Ovary (tissue), 9 donors: Measurements from ENCODE around the gene FNBP1L. TPM values are rescaled to one million over a fixed set of nuclear protein-coding genes. Genes with fewer than 3 reads are reported as not detected.

Experiments used
- DNase-seq, 5 donors: peaks; one replicate each; pipeline ENCODE4 v3.0.0-alpha.2; 2019 to 2020
- H3K27ac ChIP-seq, 2 donors: fragments of 200-600 bp; one replicate each; pipeline versions ENCODE4 v1.5.1 to v1.8.0; 2019 to 2022
- H3K27me3 ChIP-seq: fragments of 200-600 bp; one replicate; pipeline ENCODE4 v1.8.0; 2022
- H3K36me3 ChIP-seq: fragments of 200-600 bp; sonication (generic); one replicate; pipeline ENCODE4 v1.5.1; 2019
- H3K4me1 ChIP-seq: one replicate; pipeline ENCODE4 v1.8.1; 2013; ENCODE audit warnings: mild to moderate bottlenecking, moderate library complexity; ENCODE audit not compliant: insufficient read depth
- H3K4me3 ChIP-seq: fragments of 200-600 bp; sonication (generic); one replicate; pipeline ENCODE4 v1.5.1; 2017
- H3K9me3 ChIP-seq, 2 donors: fragments of 200-600 bp in 1 of 2; sonication (generic) in 1 of 2; one replicate each; pipeline versions ENCODE4 v1.5.1 to v1.8.1; 2013 to 2019; ENCODE audit warnings: mild to moderate bottlenecking in 1 of 2, moderate library complexity in 1 of 2
- CTCF ChIP-seq, 3 donors: fragments of 450-650 bp in 2 of 3; fragments of 200-600 bp in 1 of 3; IDR thresholded peaks; one replicate each; pipeline versions ENCODE4 v1.5.1 to v1.8.0; 2016 to 2022; ENCODE audit warnings: antibody characterized with exemption in 3 of 3, mild to moderate bottlenecking in 1 of 3
- EP300 ChIP-seq: sonication (generic); formaldehyde crosslinking; IDR thresholded peaks from one replicate; pipeline ENCODE4 v1.6.1; 2017; ENCODE audit warnings: antibody characterized with exemption
- POLR2A ChIP-seq: fragments of 450-650 bp; IDR thresholded peaks from one replicate; pipeline ENCODE4 v1.6.1; 2017; ENCODE audit warnings: antibody characterized with exemption, mild to moderate bottlenecking, moderate library complexity
- WGBS, 3 donors: extraction: QIAGEN DNeasy Blood & Tissue Kit in 1 of 3; methylation state at CpG; one replicate each; pipeline versions ENCODE4 v1.1.5 to v1.1.7; 2013 to 2017; 5-methylcytosine and 5-hydroxymethylcytosine counted together
- intact Hi-C, 4 donors: fragments of 100-400 bp; cut with DNase I; formaldehyde crosslinking; loops; one replicate each; pipeline versions ENCODE4 v1.11.0 to v1.15.1; 2022 to 2023
- polyA plus RNA-seq, 2 donors: library from polyadenylated mRNA; stranded (reverse); fragments of 200-250 nt in 1 of 2; fragments of 350-450 nt in 1 of 2; fragmentation: Illumina TruSeq in 1 of 2; extraction: RNeasy Lipid Tissue Mini Kit (QIAGEN cat#74804) in 1 of 2; gene quantifications; one replicate each; pipeline ENCODE4 v1.2.3, GENCODE V29; 2013 to 2014
- total RNA-seq, 7 donors: library from RNA; depleted of rRNA in 2 of 7; stranded (reverse); fragments of >200 nt in 2 of 7; fragmentation: NEBNext Ultra II Directional in 3 of 7; extraction: Animal tissue kit (Norgen Biotek cat#: 25700) in 3 of 7; gene quantifications; one replicate each; pipeline versions ENCODE4 v1.1.0 to v1.2.4, GENCODE V29; 2016 to 2023
- donor health status: DM: no; HTN: no; CAD: no; lungs with moderate emphysema.
- donor health status: DM: no; HTN: no; CAD: no.
- donor health status: Bipolar disorder and iron deficiency.
- donor health status: DM: yes; HTN: yes; CAD: no.
- donor health status: DM: no; HTN: no; CAD: no.
- donor health status: DM: yes; HTN: yes; CAD: no.

FNBP1L gene
- total and polyA plus RNA-seq, 9 donors = 11.9 to 27.6 (median 18.4) TPM

GRCh38 chr1:93518516-93518915 lies 70.6 kb downstream of the FNBP1L start:
- intact Hi-C loops = no loop called here
- TF ChIP-seq CTCF (IDR thresholded peaks at IDR 0.05) (no peak), EP300 (no peak), POLR2A (no peak)
- no peak overlapping the region for H3K27ac ChIP-seq

GRCh38 chr1:93519199-93519829 lies 71.4 kb downstream of the FNBP1L start:
- no peak overlapping the region for H3K4me3 ChIP-seq
- intact Hi-C loops = no loop called here
- 63 to 89% (median 64%) methylated on average over 3 of the region's 3 CpGs for WGBS, 3 donors
- H3K27ac ChIP-seq = no peak overlapping the region
- no peaks in the 10 kb centered on the region for H3K4me1 ChIP-seq
- H3K27me3 ChIP-seq = no peaks in the 10 kb centered on the region
- H3K9me3 ChIP-seq = no peaks in the 10 kb centered on the region
- no peak for DNase-seq
- H3K36me3 ChIP-seq = no peaks in the 10 kb centered on the region
- no peak for TF ChIP-seq CTCF (IDR thresholded peaks at IDR 0.05)

More at GRCh38 chr1:93518516-93518915, 70.6 kb downstream of the FNBP1L start:
- H3K4me3 ChIP-seq = no peak overlapping the region
- H3K36me3 ChIP-seq = no peaks in the 10 kb centered on the region
- H3K27me3 ChIP-seq = no peaks in the 10 kb centered on the region
- DNase-seq = no peak
- no peaks in the 10 kb centered on the region for H3K4me1 ChIP-seq
- no peaks in the 10 kb centered on the region for H3K9me3 ChIP-seq

- Histone ChIP-seq H3K4me1 (no peaks in the 10 kb centered on the region), H3K27ac (no peak overlapping the region), H3K9me3 (no peaks in the 10 kb centered on the region), H3K4me3 (no peak overlapping the region), H3K27me3 (no peaks in the 10 kb centered on the region), H3K36me3 (no peaks in the 10 kb centered on the region)
- DNase-seq = no peak
- TF ChIP-seq EP300 (no peak), CTCF (IDR thresholded peaks at IDR 0.05) (no peak), POLR2A (no peak)
- 95 to 99% (median 97%) methylated on average over 2 of the region's 2 CpGs for WGBS, 3 donors
- intact Hi-C loops = no loop called here
Measured at GRCh38 chr1:93521618-93522017, 73.7 kb downstream of the FNBP1L start.

- TF ChIP-seq POLR2A = no peak
- no peak for TF ChIP-seq CTCF (IDR thresholded peaks at IDR 0.05)
- H3K36me3 ChIP-seq = no peaks in the 10 kb centered on the region
- intact Hi-C loops = no loop called here
- H3K27me3 ChIP-seq = no peaks in the 10 kb centered on the region
- no peaks in the 10 kb centered on the region for H3K9me3 ChIP-seq
- H3K4me3 ChIP-seq = no peak overlapping the region
- DNase-seq = no peak
- no peak overlapping the region for H3K27ac ChIP-seq
- 82 to 93% (median 90%) methylated on average over 4 of the region's 4 CpGs for WGBS, 3 donors
- no peaks in the 10 kb centered on the region for H3K4me1 ChIP-seq
Measured at GRCh38 chr1:93522721-93523120, 74.8 kb downstream of the FNBP1L start.
